ENCODE data around the gene FBXO28.
"Not testable (repeated sequence)": the region's sequence is repeated elsewhere in the genome, so short reads cannot be mapped to it uniquely, and the experiment has no call there.

FBXO28 gene

GRCh38 chr1:224192082-224192788 is 78.3 kb downstream of the FBXO28 start:
- no peak for DNase-seq

- DNase-seq, result no peak
These were observed 79.5 kb downstream of the FBXO28 start for GRCh38 chr1:224193319-224193966.

GRCh38 chr1:224196813-224197600 is 83.1 kb downstream of the FBXO28 start:
- DNase-seq, result no peak

GRCh38 chr1:224198572-224198971 is 84.7 kb downstream of the FBXO28 start:
- no peak for DNase-seq

GRCh38 chr1:224199679-224200078 is 85.8 kb downstream of the FBXO28 start:
- no peak for DNase-seq

GRCh38 chr1:224201383-224201782 is 87.5 kb downstream of the FBXO28 start:
- no peak for DNase-seq

- no peak for DNase-seq
These were observed 87.9 kb downstream of the FBXO28 start for GRCh38 chr1:224201853-224202252.

- DNase-seq, result no peak
These were observed 89.5 kb downstream of the FBXO28 start for GRCh38 chr1:224203243-224204016.

GRCh38 chr1:224205438-224205840 is 91.5 kb downstream of the FBXO28 start:
- DNase-seq, result no peak

- not testable (repeated sequence) for DNase-seq
These were observed 92.1 kb downstream of the FBXO28 start for GRCh38 chr1:224205931-224206538.

- DNase-seq, result peak; percentile 74
These were observed 97.5 kb downstream of the FBXO28 start for GRCh38 chr1:224211206-224211962.
